Effector memory CD4-positive, alpha-beta T cell (primary cell): Measurements from ENCODE around the gene KIAA1671.
A peak's percentile ranks its signal among the peaks of the same experiment; 100 is the strongest.

Source experiments
- DNase-seq, 3 donors: peaks; one replicate each; pipeline ENCODE4 v3.0.0-alpha.2; 2020
- H3K27ac ChIP-seq: 2 replicates; pipeline ENCODE4 v1.7.0; 2013; ENCODE audit warnings: mild to moderate bottlenecking, low read length, moderate library complexity; ENCODE audit not compliant: insufficient read depth, poor library complexity, severe bottlenecking
- H3K27me3 ChIP-seq: replicated peaks from 2 replicates; pipeline ENCODE4 v1.7.0; 2013; ENCODE audit warnings: mild to moderate bottlenecking, low read length; ENCODE audit not compliant: insufficient read depth, control insufficient read depth, poor library complexity, severe bottlenecking
- H3K36me3 ChIP-seq: 2 replicates; pipeline ENCODE4 v1.7.0; 2013; ENCODE audit warnings: mild to moderate bottlenecking, low read length, moderate library complexity; ENCODE audit not compliant: control insufficient read depth, insufficient read depth
- H3K4me1 ChIP-seq: 2 replicates; pipeline ENCODE4 v1.7.0; 2013; ENCODE audit warnings: low read length, mild to moderate bottlenecking; ENCODE audit not compliant: control insufficient read depth, insufficient read depth, poor library complexity, severe bottlenecking
- H3K4me3 ChIP-seq: 2 replicates; pipeline ENCODE4 v1.7.0; 2013; ENCODE audit warnings: low read length, low read depth, mild to moderate bottlenecking; ENCODE audit not compliant: insufficient read depth, poor library complexity, severe bottlenecking
- H3K9me3 ChIP-seq: 2 replicates; pipeline ENCODE4 v1.7.0; 2013; ENCODE audit warnings: mild to moderate bottlenecking, low read length, moderate library complexity; ENCODE audit not compliant: control insufficient read depth

The KIAA1671 gene

GRCh38 chr22:25109878-25110595 is 157.5 kb downstream of the KIAA1671 start:
- Histone ChIP-seq H3K9me3 (no peaks in the 10 kb centered on the region), H3K27me3 (no peaks in the 10 kb centered on the region), H3K36me3 (no peaks in the 10 kb centered on the region), H3K4me3 (no peak overlapping the region), H3K4me1 (peaks cover 10% of the 10 kb centered on the region), H3K27ac (no peak overlapping the region)
- no peak for DNase-seq

- Histone ChIP-seq H3K9me3 (no peaks in the 10 kb centered on the region), H3K36me3 (no peaks in the 10 kb centered on the region), H3K4me3 (peak overlapping the region; percentile 69), H3K27ac (no peak overlapping the region), H3K4me1 (peaks cover 10% of the 10 kb centered on the region), H3K27me3 (no peaks in the 10 kb centered on the region)
- DNase-seq = no peak
These were observed 158.0 kb downstream of the KIAA1671 start for GRCh38 chr22:25110596-25110845.

- H3K36me3 ChIP-seq = no peaks in the 10 kb centered on the region
- no peaks in the 10 kb centered on the region for H3K9me3 ChIP-seq
- H3K27me3 ChIP-seq = no peaks in the 10 kb centered on the region
- H3K4me1 ChIP-seq = peaks cover 10% of the 10 kb centered on the region
- peak overlapping the region; percentile 11 for H3K27ac ChIP-seq
- peak in 2 of 3 donors; percentile 8 to 14 for DNase-seq
- peak overlapping the region; percentile 69 for H3K4me3 ChIP-seq
These were observed 158.5 kb downstream of the KIAA1671 start for GRCh38 chr22:25110846-25111578.

DNA sequence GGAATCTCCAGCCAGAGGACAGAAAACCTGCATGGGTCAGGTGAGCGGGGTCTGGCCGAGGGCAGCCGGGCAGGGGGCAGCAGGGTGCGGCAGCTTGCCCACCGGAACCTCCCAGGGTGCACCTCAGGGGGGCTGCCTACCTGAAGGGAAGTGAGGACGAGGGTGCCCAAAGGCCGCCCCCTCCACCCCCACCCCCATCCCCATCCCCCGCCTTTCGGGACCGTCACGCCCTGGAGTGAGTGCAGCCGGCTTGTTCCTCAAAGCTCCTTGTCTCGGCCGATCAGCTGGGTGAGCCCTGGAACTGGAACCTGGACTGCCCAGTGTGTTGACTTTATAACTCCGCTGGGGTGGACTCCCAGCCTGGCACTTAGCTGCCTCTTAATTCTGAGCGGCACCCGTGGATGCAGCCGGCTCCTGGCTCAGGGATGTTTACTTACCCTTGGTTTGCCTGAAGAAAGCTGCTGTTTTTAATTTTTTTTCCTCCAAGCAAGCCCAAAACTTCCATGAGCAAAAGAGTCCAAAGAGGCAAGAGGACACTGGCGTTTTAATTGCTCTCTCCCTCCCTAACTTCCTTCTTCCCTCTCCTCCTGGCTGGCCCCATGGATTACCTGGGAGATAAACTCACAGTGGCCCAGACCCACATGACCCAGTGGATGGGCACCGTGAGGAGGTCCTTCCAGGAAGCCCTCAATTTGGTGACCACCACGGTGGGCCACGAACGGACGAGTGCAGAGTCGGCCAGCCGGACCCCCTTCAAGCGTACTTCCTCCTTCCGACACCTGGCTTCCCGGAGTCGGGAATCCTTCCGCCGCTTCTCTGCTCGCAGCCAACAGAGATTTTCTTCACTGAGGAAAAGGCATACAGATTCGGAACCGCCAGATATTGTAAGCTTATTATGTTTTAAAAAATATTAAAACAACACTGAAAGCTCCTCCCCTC is 159.3 kb downstream of the KIAA1671 start:
- no peaks in the 10 kb centered on the region for H3K9me3 ChIP-seq
- no peak overlapping the region for H3K27ac ChIP-seq
- peaks cover 10% of the 10 kb centered on the region for H3K4me1 ChIP-seq
- H3K4me3 ChIP-seq = peak overlapping the region; percentile 69
- no peaks in the 10 kb centered on the region for H3K27me3 ChIP-seq
- H3K36me3 ChIP-seq = no peaks in the 10 kb centered on the region
- no peak for DNase-seq

DNA sequence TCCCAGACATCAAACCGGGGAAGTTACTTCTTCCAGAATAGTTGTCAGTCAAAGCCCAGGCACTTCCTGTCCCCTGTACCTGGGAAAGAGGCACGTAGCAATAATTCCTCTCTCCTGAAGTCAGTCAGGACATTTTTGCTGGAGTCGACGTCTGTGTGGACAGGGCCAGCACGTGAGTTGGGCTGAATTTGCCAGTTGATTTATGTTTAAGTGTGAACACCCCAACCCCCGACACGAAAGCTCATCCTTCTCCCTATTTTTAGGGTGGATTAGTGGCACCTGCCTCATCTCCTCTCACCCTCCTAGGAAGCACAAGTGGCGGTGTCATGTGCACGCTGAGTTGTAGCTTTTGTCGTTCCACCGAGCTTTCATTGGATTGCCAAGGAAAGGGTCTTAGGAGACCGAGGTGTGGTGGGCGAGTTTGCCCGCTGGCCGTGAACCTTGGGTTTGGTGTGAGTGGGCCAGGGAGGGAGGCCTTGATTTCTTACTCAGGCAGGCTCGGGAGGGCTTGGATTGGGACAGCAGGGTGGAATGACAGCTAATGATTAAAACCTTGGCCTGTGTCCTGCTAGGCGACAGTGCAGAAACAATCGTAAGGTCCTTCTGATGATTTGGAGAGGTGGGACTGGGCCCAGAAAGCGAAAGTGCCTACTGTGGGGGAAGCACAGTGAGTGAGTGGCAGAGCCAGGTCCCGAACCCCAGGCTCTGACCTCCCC is 160.2 kb downstream of the KIAA1671 start:
- Histone ChIP-seq H3K27ac (no peak overlapping the region), H3K4me3 (no peak overlapping the region), H3K36me3 (no peaks in the 10 kb centered on the region), H3K27me3 (no peaks in the 10 kb centered on the region), H3K9me3 (no peaks in the 10 kb centered on the region), H3K4me1 (peaks cover 10% of the 10 kb centered on the region)
- DNase-seq = no peak

DNA sequence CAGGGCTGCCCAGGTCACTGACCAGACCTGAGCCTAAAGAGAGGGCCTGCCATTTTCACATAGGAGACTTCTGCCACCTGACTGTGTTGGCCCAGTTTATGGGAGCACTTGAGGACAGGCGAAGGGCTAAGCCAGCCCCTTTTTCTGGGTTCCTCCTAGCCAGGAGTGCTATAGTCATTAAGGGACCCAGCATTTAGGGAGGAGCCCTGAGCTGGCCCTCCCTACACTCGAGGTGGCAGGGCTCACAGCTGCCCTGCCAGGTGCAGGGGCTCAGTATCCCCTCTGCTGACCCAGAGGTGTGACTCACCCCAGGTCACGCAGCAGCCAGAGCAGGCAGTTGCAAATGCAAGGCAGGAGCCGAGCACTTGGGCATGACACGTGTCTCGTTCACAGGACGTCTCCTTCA is 160.8 kb downstream of the KIAA1671 start:
- DNase-seq = no peak
- Histone ChIP-seq H3K36me3 (no peaks in the 10 kb centered on the region), H3K4me3 (no peak overlapping the region), H3K27me3 (no peaks in the 10 kb centered on the region), H3K4me1 (peaks cover 10% of the 10 kb centered on the region), H3K27ac (no peak overlapping the region), H3K9me3 (no peaks in the 10 kb centered on the region)

- Histone ChIP-seq H3K27ac (no peak overlapping the region), H3K36me3 (no peaks in the 10 kb centered on the region)
These were observed 162.2 kb downstream of the KIAA1671 start for GRCh38 chr22:25114369-25115362.

GRCh38 chr22:25119609-25120008 is 167.1 kb downstream of the KIAA1671 start:
- Histone ChIP-seq H3K9me3 (no peaks in the 10 kb centered on the region), H3K4me1 (no peaks in the 10 kb centered on the region), H3K36me3 (no peaks in the 10 kb centered on the region), H3K27me3 (no peaks in the 10 kb centered on the region), H3K4me3 (no peak overlapping the region), H3K27ac (no peak overlapping the region)
- no peak for DNase-seq

More at GRCh38 chr22:25114369-25115362, 162.2 kb downstream of the KIAA1671 start:
- Histone ChIP-seq H3K9me3 (no peaks in the 10 kb centered on the region), H3K4me3 (no peak overlapping the region), H3K4me1 (peaks cover 10% of the 10 kb centered on the region), H3K27me3 (no peaks in the 10 kb centered on the region)
- no peak for DNase-seq

- no peak for DNase-seq
These were observed 167.6 kb downstream of the KIAA1671 start for GRCh38 chr22:25120093-25120561.

More at GRCh38 chr22:25120093-25120561, 167.6 kb downstream of the KIAA1671 start:
- H3K9me3 ChIP-seq = no peaks in the 10 kb centered on the region
- no peaks in the 10 kb centered on the region for H3K4me1 ChIP-seq
- H3K27ac ChIP-seq = no peak overlapping the region
- H3K36me3 ChIP-seq = no peaks in the 10 kb centered on the region
- no peak overlapping the region for H3K4me3 ChIP-seq
- no peaks in the 10 kb centered on the region for H3K27me3 ChIP-seq
